Activated CD8-positive, alpha-beta memory T cell treated with anti-CD3 and anti-CD28 coated beads for 36 hours (primary cell): Measurements from ENCODE around the gene PKP2. TPM values are rescaled to one million over a fixed set of nuclear protein-coding genes. Genes with fewer than 3 reads are reported as not detected.

ENCODE experiments used
- CTCF ChIA-PET: fragments of 350-600 bp; sonication (Branson Sonifier 250); formaldehyde crosslinking; loops from one replicate; lab custom pipeline; 2021; ENCODE audit warnings: antibody characterized with exemption; lab: Charles Lee
- POLR2A ChIA-PET: fragments of 350-600 bp; sonication (Branson Sonifier 250); formaldehyde crosslinking; loops from one replicate; lab custom pipeline; 2021; ENCODE audit warnings: antibody characterized with exemption; lab: Charles Lee
- total RNA-seq, 2 experiments: library from RNA; stranded (reverse); gene quantifications; one replicate each; pipeline ENCODE4 v1.2.3, GENCODE V29; 2021

Gene PKP2
- total RNA-seq, 2 experiments from 2014 or later = 0.08 to 0.19 TPM

DNA sequence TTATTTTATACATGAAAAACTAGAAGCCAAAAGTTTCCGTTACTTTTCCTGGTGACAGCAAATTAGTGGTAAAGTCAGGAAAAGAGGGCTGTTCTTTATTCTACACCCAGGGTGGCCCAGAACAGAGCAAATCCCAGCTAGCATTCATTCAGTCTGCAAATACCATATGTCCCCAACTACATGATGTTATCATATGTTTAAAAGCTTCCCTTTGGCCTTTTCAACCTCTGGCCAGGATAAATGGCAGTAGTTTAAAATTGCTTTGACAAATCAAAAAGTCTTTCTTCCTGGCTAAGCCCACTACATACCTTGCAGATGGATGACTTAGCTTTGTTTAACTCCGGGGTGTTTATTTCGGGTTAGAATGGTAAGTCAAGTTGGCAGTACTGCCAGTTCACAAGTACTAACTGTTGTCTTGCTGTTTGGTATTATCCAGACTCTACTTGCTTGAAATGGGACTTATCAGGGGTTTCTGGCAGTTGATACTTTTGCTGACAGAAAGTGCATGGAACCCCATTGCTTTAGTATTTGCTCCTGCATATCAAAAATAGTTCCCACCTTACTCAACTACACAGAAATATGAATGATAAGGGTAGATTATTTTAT lies 69.7 kb downstream of the PKP2 start:
- CTCF ChIA-PET = no interaction called here
- POLR2A ChIA-PET = no interaction called here

DNA sequence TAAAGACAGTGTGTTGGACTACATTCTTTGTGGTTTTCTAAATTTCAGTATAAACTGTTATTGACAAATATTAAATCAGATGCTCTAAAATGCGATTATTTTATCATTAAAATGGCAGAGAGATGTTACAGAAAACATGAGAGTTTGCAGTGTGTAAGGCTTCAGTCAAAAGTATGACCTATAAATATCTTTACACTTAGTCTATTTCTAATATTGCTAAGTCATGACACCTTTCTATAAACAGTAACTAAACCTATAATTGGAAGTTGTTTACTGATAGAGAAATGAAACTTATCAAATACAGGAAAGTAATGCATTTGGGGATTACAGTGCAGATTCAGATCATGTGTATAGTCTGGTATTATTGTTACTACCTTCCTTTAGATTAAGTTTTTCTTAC lies 72.0 kb downstream of the PKP2 start:
- ChIA-PET POLR2A (no interaction called here), CTCF (no interaction called here)

DNA sequence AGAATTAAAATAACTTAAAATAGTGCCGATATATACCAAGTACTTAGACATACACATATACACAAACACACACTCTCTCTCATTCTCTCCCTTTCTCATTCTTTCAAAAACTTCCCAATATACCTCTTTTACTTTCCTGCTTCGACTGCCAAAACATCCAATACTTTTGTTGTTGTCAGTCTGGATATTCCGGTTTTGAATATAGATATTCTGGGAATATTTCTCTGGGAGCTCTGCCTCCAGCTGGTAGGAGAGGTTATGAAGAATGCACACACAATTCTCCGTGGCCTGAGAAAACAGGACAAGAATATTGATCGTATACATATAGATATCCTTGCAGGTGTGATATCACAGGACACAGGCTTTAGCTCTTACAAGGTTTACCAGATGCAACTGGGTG lies 74.2 kb downstream of the PKP2 start:
- ChIA-PET POLR2A (no interaction called here), CTCF (no interaction called here)

DNA sequence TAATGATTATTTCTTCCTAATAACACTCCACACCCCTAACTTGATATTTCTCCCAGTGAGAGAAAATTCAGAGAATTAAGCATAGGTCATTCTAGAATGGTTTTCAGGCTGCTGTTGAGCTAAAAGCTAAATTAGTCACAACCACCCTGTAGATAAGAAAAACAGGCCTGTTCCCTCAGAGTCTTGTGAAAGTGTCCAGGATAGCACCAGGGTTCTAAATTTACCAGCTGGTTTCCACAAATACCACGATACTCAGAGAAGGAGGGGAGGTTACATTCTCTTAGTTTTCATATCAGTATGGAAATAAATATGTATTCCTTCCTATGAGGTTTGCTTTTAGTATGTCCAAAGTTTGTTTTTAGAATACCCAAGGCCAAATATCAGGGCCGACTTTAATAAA lies 74.9 kb downstream of the PKP2 start:
- POLR2A ChIA-PET = no interaction called here

DNA sequence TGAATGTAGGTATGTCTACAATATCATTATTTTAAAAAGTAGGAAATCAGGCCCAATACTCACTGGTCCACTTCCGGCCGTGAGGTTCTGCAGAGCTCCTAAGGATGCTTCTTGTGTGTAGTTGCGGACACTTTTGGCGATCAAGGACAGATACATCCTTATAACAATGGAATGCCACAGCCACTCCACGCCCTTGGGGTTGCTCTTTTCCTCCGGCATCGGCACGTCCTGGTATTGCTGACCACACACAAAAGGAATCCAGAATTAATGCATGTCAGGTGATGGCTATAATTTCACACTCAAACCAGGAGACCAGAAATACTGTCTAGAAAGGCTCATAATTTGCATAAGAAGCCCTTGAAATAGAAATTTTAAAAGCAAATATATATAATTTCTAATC lies 75.3 kb downstream of the PKP2 start:
- CTCF ChIA-PET = no interaction called here
- POLR2A ChIA-PET = no interaction called here

More for the DNA sequence above, 74.9 kb downstream of the PKP2 start:
- CTCF ChIA-PET = no interaction called here

DNA sequence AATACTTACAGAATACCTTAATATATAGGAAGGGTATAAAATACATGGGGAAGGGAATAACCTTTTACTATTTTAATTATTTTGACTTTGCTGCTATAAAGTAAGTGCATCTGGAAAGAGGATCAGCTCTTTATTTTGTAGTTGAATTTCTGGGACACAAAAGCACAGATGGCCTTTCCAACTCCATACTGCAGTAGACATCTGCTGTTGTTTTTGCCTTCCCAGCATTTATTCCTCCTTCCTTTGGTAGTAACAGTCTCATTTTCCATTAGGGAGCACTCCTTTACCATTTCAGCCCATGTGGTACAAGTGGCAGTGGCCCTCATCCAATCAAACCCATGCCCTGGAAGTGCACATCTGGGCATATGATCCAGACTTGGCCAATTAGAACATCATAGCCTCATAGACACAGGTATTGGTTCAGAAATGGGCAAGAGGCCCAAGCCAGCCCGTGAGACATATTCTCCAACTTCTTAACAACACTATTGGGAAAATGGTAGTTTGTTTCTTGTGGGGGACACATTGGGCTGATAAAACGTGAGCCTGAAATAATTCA lies 76.1 kb downstream of the PKP2 start:
- CTCF ChIA-PET = no interaction called here
- POLR2A ChIA-PET = no interaction called here

DNA sequence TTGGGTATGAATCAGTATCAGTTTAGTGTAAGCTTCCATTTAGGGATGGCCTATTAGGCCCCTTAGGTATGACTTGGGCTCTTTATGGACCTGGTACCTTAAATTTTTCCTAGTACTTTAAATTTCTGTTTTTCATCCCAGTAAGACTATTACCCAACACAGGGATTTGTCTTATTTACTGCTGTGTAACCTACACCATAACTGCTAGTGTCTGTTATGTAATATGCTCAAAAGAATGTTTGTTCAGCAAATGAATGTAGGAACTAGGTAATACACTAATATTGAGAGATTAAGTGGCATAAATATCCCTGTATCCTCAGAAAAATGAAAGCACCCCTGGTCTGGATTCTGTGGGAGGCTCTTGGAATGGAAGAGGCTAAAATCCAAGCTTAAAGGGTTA lies 77.2 kb downstream of the PKP2 start:
- ChIA-PET CTCF (no interaction called here), POLR2A (no interaction called here)

DNA sequence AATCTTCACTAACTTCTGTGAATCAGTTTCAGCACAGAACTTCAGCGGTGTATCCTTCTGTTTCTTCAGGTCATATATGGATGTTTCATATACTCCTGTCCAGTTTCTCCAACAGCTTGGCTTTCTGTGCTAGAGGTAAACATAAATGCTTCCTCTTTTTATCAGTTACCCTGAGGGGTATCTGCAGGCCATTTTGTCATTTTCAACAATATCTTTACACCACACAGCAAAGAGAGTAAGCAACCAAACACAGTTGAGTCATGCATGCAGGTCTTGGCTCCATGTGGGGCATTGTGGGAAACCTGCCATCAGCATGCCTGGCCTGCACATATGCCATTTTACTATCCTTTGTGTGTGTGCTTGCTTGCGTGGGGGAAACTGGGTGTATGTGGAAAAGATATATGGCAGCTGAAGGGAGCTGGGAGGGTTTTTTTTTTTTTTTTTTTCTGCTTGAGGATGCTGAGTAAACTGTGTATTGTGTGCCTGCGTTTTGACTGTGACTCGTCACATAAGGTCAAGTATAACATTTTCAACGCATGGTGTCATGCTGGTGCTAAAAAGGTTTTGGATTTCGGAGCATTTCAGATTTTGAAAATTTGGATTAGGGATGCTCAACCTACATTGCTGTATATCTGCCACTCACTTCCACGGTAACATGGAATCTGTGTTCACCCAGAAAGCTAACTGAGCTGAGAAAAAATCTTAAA lies 84.7 kb downstream of the PKP2 start:
- ChIA-PET CTCF (no interaction called here), POLR2A (no interaction called here)

DNA sequence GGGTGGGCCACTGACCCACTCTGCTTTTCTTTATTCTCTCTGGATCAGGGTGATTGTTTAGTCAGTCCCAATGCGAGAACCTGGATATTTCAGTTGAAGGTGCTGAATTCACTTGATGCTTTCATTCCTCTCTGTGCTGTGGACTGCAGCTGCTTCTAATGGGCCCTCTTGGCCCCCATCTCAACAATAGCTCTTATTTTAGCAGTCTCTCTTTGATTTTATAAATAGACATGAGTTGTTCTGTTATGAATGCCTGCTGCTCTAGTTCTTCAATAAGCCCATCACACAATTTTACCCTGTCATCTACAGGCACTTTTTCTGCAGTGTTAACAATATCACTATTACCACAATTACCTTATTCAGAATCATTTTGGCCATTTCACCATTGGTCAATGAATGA lies 86.7 kb downstream of the PKP2 start:
- ChIA-PET POLR2A (no interaction called here), CTCF (no interaction called here)

DNA sequence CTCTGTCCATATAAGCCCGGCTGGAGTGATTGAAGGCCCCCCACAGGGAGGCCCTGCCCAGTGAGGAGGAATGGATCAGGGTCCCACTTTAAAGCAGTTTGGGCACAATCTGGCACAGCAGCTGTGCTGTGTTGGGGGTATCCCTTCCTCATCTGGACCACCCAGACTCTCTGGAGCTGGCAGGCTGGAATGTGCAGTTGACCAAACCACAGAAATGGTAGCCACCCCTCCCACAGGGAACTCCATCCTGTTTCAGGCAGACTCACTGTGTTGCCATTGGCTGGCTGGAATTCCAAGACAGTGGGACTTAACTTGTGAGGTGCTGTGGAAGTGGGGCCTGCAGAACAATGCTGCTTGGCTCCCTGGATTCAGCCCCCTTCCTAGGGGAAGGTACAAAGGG lies 87.4 kb downstream of the PKP2 start:
- ChIA-PET POLR2A (no interaction called here), CTCF (no interaction called here)

DNA sequence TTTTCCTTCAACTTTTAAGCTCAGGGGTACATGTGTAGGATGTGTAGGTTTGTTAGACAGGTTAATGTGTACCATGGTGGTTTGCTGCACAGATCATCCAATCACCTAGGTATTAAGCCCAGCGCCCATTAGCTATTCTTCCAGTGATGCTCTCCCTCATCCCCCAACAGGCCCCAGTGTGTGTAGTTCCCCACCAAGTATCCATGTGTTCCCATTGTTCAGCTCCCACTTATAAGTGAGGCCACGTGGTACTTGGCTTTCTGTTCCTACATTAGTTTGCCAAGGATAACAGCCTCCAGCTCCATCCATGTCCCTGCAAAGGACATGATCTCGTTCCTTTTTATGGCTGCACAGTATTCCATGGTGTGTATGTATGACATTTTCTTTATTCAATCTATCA lies 92.3 kb downstream of the PKP2 start:
- CTCF ChIA-PET = no interaction called here
- POLR2A ChIA-PET = no interaction called here

DNA sequence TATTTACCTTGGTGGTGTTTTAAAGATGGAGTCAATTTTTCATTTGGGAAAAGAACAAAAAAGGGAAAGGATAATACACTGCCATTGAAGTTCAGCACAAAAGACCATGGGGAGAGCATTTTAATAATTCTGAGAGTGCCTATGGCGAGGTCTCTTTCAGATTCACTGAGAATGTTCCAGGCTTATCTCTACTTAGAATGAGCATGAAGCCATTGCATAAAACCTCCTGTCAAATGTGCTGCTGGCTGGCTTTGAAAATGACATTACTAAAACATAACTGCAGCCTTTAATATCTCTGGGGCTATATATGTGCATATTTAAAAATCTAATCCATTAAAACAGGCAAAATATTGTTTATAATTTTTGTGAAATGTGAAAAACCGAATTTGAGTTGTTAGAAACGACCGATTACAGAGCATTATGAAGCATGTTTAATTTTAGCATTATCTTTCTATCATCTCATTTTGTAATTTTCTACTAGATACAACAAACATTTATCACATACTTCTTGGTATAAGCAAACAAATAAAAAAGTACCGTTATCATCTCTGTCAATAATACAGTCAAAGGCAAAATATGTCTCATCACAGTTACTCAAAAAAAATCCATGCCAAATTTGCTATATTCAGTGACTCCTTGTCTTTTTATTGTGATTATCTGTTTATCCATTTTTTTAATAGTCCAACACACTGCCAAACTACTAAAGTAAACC lies 95.2 kb downstream of the PKP2 start:
- POLR2A ChIA-PET = no interaction called here
- CTCF ChIA-PET = no interaction called here

DNA sequence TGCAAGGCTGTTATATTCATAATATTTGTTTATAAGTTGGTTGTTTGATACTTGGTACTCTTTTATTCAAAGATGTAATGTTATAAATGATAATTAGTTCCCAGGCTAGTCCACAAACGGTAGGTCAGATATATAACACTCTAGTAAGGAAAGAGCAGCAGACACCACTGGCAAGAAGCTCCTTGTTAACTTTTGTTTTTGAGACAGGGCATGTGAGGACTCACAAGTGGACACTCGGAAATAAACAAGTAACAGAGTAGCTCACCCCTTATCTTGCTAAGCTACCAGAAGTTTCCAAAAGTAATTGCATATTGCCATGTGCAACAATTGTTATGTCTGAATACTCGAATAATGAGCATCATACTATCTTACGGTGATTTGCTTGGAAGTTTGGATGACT lies 102.3 kb downstream of the PKP2 start:
- CTCF ChIA-PET = no interaction called here
- POLR2A ChIA-PET = no interaction called here

DNA sequence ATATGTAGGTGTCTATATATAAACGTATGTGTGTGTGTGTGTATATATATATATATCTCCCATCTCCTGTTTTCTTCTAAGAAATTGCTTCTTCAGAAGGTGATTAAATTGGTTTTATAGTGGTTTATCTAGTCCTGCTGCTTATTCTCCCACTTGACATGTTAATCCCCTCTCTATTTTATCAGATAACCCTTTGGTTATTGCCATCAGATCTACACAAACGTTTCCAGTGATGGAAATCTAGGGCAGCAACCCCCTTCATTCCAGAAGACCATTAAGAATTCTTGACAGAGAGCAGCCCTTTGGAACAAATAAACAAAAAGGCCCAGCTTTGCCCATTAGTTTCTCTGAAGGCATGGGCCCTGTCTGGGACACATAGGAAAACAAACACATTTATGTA lies 106.7 kb downstream of the PKP2 start:
- CTCF ChIA-PET = no interaction called here
- POLR2A ChIA-PET = no interaction called here

DNA sequence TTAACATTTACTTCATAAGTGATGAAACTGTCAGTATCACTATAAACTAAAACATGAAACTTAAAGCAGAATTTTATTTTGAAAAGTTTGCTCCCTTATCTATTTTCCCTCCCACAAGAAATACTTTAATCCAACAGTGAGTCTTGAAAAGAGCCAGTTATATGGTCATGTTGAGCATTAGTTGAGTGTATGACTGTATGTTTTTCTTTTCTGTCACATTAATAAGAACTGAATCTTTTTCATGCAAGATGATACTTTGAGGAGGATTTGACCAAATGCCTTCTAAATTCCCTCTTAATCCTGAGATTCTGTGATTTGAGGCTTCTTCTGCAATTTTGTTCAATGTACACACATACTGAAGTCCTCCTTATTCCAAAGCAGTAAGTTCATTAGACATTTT lies 107.1 kb downstream of the PKP2 start:
- ChIA-PET POLR2A (no interaction called here), CTCF (interaction anchor here (0.7 kb wide), 1 partner anchor 139 kb away, joined by 4 read pairs; no protein-coding TSS in a partner anchor)

DNA sequence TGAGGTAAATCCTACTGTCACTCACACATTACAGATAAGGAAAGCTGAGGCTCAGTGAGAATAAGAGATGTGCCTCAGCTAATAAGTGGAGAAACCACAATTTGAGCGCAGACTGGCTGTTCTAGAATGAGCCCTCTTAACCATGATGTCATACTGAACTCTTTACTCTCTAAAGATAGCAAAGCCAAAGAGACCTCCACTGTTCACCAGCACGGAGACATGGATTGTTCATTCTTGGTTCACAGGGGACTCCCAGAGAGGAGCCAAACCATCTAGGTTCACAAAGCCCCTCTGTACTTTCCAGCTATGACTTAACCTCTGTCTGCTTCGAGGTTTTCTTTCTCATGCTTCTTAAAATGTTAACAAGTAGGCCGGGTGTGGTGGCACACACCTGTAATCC lies 108.2 kb downstream of the PKP2 start:
- CTCF ChIA-PET = no interaction called here
- POLR2A ChIA-PET = no interaction called here

DNA sequence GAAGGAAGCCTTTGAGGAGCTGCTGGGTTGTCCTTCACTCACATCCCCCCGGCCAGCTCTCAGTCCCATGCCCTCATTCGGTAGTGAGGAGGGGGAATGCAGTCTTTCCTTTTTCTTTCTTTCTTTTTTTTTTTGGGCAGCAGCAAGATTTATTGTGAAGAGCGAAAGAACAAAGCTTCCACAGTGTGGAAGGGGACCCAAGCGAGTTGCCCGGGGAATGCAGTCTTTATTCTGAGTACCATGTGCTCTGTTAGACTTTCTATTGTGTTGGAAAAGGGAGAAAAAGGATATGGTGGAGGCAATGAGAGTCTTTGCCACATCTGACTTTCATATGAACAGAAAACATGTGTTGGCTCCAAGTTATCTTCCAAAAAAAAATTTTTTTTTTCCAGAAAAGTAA lies 111.0 kb downstream of the PKP2 start:
- POLR2A ChIA-PET = no interaction called here
- CTCF ChIA-PET = no interaction called here

DNA sequence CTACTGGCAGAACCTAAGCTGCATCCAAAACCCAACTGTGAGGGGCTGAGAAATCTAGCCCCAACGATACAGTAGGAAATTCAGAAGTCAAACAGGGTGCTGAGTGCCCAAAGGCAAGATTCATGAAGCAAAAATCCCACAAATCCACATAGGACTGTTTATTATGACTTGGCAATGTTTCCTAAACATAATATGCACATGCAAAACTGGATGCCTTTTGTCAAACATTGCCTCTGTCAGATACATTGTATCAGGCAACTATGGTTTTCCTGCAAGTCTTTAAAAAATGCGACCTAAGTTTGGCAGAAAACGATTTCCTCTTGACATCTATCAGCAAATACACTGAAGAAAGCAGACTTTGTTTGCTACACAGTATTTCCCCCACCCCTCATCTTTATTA lies 113.5 kb downstream of the PKP2 start:
- CTCF ChIA-PET = no interaction called here
- POLR2A ChIA-PET = no interaction called here

DNA sequence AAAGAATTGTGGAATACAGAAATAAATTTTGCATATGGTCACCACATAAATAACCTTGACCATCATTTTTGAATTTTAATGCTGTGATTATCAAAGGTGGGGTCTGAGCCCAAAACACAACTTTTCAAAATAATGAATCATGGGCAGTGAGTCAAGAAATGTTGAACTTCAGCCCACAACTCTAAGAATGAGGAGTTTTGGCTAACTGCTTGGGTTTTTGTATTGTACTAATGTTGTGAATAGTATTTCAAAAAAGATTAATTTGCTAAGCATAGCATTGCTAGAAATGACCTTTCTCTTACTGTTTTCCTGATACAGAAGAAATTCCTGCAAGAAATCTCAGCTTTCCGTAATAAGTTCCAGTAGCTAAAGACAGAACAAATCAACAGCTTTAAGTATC lies 116.5 kb downstream of the PKP2 start:
- POLR2A ChIA-PET = no interaction called here
- CTCF ChIA-PET = no interaction called here

DNA sequence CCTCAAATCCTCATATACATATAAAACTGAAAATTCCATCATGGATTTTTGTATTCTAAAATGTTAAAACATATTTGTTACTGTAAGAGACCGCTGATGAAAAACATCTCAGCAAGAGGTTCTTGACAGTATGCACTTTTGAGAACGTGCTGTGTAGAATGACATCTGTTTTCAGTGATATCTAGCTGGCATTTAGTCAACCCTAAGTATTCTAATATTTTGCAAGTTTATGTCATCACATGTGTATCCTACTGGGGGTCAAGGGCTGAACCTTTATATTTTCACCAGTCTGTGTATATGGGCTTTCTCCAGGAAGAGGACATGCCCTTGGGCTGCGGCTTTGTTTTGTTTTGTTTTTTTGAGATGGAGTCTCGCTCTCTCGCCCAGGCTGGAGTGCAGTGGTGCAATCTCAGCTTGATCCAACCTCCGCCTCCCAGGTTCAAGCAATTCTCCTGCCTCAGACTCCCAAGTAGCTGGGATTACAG lies 118.8 kb downstream of the PKP2 start:
- ChIA-PET CTCF (no interaction called here), POLR2A (no interaction called here)

DNA sequence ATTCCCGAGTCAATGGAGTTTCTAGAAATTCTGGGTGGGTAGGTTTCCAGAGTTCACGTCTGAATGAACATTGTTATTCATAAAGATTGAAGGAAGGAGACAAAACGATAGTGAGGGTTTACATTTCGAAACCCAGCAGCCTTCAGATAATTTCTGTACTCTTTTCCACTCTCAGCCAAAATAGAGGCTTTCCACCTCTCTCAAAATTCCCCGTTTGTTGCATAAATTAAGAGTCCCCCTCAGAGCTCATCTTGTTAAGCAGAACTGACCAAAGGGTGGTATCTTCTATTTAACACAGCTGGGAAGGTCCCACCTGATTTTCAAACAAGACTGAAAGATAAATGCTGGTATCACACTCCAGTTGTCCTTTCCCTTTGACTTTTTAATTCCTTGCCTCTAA lies 119.4 kb downstream of the PKP2 start:
- ChIA-PET POLR2A (no interaction called here), CTCF (no interaction called here)
